Testis (tissue), 2 donors: ENCODE measurements around the gene DRGX.

Experiments used
- POLR2A ChIP-seq: fragments of 450-650 bp; IDR thresholded peaks from one replicate; pipeline ENCODE4 v1.6.1; 2017; ENCODE audit warnings: antibody characterized with exemption, mild to moderate bottlenecking, moderate library complexity
- TF ChIP-seq, protein P1 (sequence below), 3 experiments: fragments of 450-650 bp in 2 of 3; fragments of 200-600 bp in 1 of 3; sonication (generic) in 1 of 3; IDR thresholded peaks; one replicate each; pipeline ENCODE4 v1.5.1; 2016 to 2019; ENCODE audit warnings: antibody characterized with exemption in 3 of 3, mild to moderate bottlenecking in 2 of 3, moderate library complexity in 1 of 3

DNA sequence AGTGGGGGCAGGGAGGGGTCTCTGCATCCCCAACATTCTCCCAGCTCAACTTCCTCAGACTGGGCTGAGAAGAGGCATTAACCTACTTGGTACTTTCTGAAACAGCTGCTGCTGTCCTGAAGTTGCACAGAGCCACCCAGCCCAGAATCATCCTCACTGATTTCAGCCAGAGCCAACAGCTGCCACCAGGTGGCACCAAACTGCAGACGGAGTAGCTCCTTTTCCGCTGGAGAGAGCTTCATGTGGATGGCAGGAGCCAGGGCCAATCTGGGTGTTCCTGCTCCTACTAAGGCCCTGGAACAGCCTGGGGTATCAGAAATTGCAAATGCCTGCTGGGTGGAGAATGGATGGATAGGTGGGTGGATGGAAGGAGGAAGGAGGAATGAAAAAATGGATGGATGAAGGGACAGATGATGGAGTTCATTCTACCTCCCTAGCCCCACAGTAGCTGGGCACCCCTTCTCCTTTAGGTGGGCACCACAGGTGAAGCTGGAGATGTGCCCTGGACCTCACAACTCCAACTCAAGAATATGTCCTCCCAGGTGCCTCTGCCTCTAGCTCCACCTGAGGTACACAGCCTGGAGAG, 11.8 kb upstream of the DRGX start:
- TF ChIP-seq, protein P1, sequence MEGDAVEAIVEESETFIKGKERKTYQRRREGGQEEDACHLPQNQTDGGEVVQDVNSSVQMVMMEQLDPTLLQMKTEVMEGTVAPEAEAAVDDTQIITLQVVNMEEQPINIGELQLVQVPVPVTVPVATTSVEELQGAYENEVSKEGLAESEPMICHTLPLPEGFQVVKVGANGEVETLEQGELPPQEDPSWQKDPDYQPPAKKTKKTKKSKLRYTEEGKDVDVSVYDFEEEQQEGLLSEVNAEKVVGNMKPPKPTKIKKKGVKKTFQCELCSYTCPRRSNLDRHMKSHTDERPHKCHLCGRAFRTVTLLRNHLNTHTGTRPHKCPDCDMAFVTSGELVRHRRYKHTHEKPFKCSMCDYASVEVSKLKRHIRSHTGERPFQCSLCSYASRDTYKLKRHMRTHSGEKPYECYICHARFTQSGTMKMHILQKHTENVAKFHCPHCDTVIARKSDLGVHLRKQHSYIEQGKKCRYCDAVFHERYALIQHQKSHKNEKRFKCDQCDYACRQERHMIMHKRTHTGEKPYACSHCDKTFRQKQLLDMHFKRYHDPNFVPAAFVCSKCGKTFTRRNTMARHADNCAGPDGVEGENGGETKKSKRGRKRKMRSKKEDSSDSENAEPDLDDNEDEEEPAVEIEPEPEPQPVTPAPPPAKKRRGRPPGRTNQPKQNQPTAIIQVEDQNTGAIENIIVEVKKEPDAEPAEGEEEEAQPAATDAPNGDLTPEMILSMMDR (IDR thresholded peaks at IDR 0.05), result peak; percentile 67 to 78 (median 70)
- TF ChIP-seq POLR2A, result no peak
